Gastroesophageal sphincter (tissue), 3 donors: Measurements from ENCODE around the gene VWA8.

ENCODE experiments used
- EP300 ChIP-seq: sonication (generic); formaldehyde crosslinking; IDR thresholded peaks from one replicate; pipeline ENCODE4 v1.6.1; 2017; ENCODE audit warnings: antibody characterized with exemption, mild to moderate bottlenecking
- POLR2A ChIP-seq, 2 donors: fragments of 450-650 bp; IDR thresholded peaks; one replicate each; pipeline ENCODE4 v1.6.1; 2017; ENCODE audit warnings: antibody characterized with exemption in 2 of 2, mild to moderate bottlenecking in 2 of 2, moderate library complexity in 1 of 2
- POLR2AphosphoS5 ChIP-seq: sonication (generic); formaldehyde crosslinking; IDR thresholded peaks from one replicate; pipeline ENCODE4 v1.6.1; 2017; ENCODE audit warnings: antibody characterized with exemption
- TF ChIP-seq, protein P1 (sequence below), 4 experiments: fragments of 200-600 bp in 2 of 4; fragments of 450-650 bp in 2 of 4; sonication (generic) in 1 of 4; IDR thresholded peaks; one replicate each; pipeline ENCODE4 v1.5.1; 2017 to 2019; ENCODE audit warnings: antibody characterized with exemption in 4 of 4, mild to moderate bottlenecking in 2 of 4, moderate library complexity in 2 of 4

DNA sequence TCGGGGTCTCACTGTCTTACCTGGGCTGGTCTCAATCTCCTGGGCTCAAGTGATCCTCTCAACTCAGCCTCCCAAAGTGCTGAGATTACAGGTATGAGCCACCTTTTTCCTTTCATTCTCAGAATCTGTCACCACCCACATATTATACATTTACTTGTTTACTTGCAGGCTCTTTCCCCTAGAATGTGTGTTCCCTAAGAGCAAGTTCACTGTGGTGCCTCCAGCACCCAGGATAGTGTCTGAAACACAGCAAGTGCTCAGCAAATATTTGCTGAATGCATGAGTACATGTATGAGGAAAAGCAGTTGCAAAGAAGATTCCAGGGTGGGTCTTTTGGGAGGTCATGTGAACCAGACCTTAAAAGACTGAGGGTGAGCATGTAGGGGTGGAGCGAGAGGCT is 406.7 kb downstream of the VWA8 start:
- no peak for TF ChIP-seq EP300
- TF ChIP-seq, protein P1, sequence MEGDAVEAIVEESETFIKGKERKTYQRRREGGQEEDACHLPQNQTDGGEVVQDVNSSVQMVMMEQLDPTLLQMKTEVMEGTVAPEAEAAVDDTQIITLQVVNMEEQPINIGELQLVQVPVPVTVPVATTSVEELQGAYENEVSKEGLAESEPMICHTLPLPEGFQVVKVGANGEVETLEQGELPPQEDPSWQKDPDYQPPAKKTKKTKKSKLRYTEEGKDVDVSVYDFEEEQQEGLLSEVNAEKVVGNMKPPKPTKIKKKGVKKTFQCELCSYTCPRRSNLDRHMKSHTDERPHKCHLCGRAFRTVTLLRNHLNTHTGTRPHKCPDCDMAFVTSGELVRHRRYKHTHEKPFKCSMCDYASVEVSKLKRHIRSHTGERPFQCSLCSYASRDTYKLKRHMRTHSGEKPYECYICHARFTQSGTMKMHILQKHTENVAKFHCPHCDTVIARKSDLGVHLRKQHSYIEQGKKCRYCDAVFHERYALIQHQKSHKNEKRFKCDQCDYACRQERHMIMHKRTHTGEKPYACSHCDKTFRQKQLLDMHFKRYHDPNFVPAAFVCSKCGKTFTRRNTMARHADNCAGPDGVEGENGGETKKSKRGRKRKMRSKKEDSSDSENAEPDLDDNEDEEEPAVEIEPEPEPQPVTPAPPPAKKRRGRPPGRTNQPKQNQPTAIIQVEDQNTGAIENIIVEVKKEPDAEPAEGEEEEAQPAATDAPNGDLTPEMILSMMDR (IDR thresholded peaks at IDR 0.05) = no peak
- TF ChIP-seq POLR2A (IDR thresholded peaks at IDR 0.05) = no peak
- no peak for TF ChIP-seq POLR2AphosphoS5
